ENCODE data around the gene PACS2.
"Not testable (repeated sequence)": the region's sequence is repeated elsewhere in the genome, so short reads cannot be mapped to it uniquely, and the experiment has no call there.

The PACS2 gene

DNA sequence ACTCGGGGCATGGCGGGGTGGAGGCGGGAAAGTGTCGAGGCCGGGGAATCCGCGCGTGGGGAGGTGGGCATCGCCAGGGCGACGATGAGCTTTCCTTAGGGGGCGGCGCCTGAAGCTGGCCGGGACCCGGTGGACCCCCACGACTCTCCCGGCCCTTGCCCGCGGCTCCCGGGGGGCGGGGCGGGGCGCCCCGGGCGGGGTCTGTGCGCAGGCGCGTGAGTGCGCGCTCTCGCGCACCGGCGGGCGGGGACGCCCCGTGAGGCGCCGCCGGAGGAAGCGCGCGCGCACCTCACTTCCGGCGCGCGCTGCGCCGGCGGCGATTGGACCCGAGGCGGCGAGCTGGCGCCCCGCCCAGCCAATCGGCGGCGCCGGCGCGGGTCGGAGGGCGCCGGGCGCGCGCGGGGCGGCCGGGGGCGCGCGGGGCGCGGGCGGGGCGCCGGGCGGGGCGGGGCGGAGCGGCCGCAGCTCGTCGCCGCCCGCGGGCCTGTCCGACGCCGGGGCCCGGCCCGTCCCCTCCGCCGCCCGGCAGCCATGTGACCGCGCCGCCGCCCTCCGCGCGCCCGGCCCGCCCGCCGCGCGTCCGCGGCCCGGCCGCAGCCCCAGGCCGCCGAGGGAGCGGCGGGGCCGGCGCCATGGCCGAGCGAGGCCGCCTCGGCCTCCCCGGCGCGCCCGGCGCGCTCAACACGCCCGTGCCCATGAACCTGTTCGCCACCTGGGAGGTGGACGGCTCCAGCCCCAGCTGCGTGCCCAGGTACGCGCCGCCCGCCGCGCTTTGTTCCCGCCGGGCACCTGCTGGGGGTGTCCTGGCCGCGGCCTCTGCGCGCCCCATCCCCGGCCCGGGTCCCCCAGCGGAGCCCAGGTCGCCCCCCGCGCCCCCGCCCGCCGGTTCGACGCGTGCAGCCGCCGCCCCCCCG, at the start of gene PACS2:
Gene PACS2 (plus strand): TSS at position 462 of the 914 bp plus-strand sequence. CDS start 171 bp downstream, at position 633.
- peak; percentile 48 to 55 for DNase-seq (ENCODE audit: low read depth in 2 of 2)

DNA sequence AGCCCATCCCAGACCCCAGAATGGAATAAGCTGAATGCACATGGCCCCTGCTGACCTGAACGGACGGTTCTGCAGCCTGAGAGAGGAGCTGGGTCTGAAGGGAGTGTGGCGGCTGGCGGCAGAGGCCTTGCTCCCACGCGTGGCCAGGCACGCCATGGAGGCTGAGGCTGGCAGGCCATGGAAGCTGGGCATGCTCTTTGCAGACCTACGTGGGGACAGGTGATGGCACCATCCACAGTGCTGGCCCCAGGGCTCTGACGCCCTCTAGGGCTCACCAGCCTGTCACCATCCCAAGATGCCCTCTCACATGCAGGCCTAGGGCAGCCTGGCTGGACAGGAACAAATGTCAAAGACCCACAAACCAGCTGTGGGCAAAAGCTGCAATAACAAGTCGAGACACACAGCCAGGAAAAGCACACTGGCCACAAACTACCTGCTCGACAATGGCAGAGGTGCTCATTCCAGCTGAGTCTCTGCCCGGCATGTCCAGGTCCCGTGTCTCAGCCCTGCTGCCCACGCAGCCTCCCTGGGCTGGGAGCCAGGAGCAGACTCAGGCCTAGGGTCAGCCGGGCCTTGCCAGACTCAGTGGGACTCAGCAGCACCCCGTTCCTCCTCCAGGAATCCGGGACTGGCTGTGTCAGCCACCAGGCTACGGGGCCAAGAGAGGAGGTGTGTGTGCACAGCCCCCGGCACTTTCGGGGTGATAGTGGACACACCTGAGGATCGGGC, 46.6 kb upstream of the PACS2 start:
- DNase-seq (ENCODE audit: low read depth in 2 of 2): no peak

- DNase-seq (ENCODE audit: low read depth in 2 of 2): no peak
Measured at GRCh38 chr14:105268736-105269354, 45.7 kb upstream of the PACS2 start.

DNA sequence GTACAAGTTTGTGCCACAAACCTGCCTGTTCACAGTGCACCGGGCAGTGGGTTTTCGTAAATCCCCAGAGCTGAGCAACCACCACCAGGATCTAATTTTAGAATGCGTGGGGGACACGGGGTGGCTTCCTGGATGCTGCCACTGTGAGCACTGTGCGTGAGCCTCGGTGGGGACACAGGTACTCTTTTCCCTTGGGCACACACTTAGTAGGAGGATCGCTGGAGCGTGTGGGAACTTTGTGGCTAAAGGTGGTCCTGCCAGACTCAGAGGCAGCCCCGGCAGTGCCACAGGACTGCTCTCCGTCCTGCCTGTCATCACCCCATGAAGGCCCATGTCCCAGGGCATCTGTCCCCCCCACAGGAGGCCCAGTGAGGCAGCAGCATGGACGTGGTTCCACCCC, 45.1 kb upstream of the PACS2 start:
- no peak for DNase-seq (ENCODE audit: low read depth in 2 of 2)

- no peak for DNase-seq (ENCODE audit: low read depth in 2 of 2)
Measured at GRCh38 chr14:105271224-105271890, 43.2 kb upstream of the PACS2 start.

DNA sequence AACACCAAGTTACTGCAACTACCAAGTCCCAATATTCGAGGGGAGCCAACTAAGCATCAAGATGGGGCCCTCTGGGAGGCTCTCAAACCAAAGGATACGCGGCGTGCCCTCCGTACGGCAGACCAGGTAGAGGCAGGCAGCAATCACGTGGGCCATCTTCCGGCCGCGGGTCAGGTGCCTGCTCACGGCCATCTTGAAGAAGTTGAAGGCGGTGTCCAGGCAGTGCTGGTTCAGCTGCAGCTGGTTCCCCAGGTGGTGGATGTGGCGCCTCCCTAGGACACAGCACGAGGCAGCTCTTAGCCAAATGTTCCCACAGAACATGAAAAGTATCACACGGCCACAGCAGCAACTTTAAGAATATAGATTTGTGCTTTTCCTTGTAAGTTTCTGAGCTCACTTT, 41.9 kb upstream of the PACS2 start:
- no peak for DNase-seq (ENCODE audit: low read depth in 2 of 2)

DNA sequence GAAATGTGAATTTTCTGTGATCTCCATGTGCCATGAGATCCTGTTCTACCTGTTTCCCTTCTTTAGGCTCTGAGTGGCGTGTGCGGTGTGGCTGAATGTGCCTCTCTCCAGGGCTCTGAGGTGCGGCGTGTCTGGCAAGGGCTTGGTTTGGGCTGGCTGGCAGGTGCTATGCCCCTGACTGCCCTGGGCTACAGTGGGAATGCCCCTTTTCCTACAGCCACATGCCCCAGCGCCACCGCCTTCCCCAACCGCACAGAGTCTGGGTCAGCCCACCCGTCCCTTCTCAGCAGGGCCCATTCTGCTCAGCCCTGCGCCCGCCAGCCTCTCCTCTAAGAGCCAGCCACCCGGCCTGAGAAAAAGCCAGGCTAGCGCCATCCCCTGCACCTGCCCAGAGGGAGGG, 41.5 kb upstream of the PACS2 start:
- no peak for DNase-seq (ENCODE audit: low read depth in 2 of 2)

GRCh38 chr14:105274637-105275036, 39.9 kb upstream of the PACS2 start:
- no peak for DNase-seq (ENCODE audit: low read depth in 2 of 2)

DNA sequence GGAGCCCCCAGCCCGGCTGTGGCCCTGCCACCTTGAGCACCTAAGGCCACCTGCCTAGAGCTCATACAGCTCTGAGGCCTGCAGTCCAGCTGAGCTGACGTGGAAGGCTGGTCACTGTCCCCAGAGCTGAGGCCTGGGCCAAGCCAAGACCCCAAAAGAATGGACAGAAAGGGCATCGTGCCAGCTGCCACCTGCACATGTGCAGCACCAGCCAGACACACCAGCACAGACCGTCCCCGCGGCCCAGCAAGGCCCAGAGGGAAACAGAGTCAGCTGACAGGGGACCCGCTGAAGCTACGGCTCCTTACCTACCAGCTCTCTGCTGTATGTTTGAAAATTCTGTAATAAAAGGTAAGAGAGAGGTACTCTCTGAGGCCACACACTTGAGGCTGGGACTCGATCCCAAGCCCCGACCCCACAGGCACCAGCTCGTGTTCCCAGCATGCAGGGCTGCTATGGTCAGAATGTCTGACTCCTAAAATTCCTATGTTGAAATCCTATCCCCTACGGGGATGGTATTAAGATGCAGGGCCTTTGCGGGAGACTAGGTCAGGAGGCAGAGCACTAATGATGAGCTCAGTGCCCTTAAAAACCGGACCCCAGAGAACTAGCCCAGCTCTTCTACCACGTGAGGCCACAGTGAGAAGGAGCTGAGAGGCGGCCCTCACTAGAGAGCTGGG, 39.1 kb upstream of the PACS2 start:
- DNase-seq (ENCODE audit: low read depth in 2 of 2): no peak

DNA sequence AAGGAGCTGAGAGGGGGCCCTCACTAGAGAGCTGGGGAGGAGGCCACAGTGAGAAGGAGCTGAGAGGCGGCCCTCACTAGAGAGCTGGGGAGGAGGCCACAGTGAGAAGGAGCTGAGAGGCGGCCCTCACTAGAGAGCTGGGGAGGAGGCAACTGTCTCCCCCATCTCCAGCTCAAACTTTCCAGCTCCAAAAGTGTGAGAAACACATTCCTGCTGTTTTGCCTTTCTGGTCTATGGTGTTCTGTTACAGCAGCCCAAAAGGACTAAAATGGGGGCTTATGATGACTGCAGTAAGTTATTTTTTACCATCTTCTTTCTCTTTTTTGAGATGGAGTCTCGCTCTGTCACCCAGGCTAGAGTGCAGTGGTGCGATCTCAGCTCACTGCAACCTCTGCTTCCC, 37.1 kb upstream of the PACS2 start:
- DNase-seq (ENCODE audit: low read depth in 2 of 2): not testable (repeated sequence)

DNA sequence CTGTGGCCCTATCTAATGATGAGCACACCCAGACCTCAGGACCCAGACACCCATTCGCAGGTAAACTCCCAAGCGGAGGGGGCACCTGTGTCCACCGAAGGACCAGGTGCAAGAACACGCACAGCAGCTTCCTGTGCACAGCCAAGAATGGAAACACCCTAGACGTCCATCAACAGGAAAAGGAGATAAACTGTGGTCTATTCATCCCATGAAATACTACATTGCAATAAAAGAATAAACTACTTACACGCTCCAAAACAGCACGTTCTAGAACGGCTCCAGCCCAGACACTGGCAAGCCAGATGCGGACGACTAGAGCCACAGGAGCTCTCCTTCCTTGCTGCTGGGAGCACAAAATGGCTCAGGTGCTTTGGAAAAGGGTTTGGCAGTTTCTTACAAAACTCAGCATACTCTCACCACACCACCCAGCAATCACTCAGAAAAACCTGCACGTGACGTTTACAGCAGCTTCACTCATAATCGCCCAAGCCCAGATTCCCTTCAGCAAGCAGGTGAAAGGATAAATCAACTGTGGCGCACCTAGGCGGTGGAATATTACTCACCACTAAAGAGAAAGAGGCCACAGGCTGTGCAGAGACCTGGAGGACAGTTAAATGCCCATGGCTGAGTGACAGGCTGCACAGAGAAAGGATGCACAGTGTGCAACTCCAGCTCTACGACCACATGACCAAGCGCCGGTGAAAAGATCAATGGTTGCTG, 34.7 kb upstream of the PACS2 start:
- no peak for DNase-seq (ENCODE audit: low read depth in 2 of 2)

DNA sequence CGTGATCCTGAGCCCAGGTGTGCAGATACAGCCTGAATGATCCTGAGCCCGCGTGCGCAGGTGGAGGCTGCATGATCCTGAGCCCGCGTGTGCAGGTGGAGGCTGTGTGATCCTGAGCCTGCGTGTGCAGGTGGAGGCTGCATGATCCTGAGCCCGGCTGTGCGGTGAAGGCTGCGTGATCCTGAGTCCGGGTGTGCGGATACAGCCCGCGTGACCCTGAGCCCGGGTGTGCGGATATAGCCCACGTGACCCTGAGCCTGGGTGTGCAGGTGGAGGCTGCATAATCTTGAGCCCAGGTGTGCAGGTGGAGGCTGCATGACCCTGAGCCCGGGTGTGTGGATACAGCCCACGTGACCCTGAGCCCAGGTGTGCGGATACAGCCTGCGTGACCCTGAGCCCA, 34.0 kb upstream of the PACS2 start:
- DNase-seq (ENCODE audit: low read depth in 2 of 2): no peak

DNA sequence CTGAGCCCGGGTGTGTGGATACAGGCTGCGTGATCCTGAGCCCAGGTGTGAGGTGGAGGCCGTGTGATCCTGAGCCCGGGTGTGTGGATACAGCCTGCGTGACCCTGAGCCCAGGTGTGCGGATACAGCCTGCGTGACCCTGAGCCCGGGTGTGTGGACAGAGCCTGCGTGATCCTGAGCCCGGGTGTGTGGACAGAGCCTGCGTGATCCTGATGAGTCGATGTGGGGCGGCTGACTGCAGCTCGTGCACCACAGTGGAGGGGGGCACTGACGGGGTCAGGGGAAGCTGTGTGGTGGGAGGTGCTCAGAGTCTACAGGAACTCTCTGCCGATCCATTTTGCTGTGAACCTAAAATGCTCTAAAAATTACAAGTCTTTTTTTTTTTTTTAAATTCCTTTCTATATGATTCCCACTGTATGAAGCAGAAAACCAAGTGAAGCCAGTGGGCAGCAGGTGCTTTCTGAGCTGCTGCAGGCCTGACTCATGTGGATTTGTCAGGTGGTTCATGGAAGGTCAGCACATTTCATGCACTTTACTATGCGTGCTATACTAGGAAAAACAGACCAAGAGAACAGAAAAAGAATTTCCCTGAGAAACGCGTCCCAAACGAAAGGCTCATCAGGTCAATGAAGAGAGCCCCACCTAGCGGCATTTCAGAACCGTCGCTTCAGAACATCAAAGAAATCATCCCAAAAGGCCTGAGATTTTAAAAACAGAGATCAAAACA, 33.0 kb upstream of the PACS2 start:
- DNase-seq (ENCODE audit: low read depth in 2 of 2): no peak

- DNase-seq (ENCODE audit: low read depth in 2 of 2): no peak
Measured at GRCh38 chr14:105282098-105282725, 32.3 kb upstream of the PACS2 start.

GRCh38 chr14:105283028-105283427, 31.5 kb upstream of the PACS2 start:
- no peak for DNase-seq (ENCODE audit: low read depth in 2 of 2)

DNA sequence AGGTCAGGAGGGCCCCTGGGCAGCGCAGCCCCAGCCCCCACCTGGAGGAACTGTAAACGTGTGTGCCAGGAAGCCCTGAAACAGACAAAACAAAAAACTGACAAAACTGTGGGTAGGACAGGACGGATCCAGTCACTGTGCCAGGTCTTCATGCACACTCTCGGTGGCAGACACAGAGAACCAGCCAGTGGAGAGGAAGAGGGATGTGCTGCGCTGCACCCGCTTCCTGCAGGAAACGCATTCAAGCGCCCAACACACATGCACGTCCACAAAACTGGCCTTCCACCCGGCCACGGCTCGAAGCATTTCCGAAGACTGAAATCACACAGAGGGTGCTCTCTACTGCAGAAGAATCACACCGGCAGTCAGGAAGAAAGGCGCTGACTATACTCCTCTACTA, 30.6 kb upstream of the PACS2 start:
- DNase-seq (ENCODE audit: low read depth in 2 of 2): no peak

DNA sequence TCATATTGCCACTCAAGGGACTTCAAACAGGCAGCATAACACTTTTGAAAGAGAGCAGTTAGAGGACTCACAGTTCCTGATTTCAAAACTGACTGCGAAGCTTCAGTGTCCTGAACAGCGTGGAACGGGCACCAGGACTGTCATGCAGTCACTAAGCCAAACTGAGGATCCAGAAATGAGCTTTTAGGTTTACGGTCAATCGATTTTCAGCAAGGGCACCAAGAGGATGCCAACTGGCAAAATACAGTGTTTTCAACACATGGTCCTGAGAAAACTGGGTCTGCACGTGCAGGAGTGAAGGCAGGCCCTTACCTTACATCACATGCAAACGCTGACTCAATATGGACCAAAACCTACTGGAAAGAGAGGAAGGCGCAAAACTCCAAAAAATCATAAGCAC, 29.4 kb upstream of the PACS2 start:
- no peak for DNase-seq (ENCODE audit: low read depth in 2 of 2)

GRCh38 chr14:105286759-105287144, 27.8 kb upstream of the PACS2 start:
- no peak for DNase-seq (ENCODE audit: low read depth in 2 of 2)

DNA sequence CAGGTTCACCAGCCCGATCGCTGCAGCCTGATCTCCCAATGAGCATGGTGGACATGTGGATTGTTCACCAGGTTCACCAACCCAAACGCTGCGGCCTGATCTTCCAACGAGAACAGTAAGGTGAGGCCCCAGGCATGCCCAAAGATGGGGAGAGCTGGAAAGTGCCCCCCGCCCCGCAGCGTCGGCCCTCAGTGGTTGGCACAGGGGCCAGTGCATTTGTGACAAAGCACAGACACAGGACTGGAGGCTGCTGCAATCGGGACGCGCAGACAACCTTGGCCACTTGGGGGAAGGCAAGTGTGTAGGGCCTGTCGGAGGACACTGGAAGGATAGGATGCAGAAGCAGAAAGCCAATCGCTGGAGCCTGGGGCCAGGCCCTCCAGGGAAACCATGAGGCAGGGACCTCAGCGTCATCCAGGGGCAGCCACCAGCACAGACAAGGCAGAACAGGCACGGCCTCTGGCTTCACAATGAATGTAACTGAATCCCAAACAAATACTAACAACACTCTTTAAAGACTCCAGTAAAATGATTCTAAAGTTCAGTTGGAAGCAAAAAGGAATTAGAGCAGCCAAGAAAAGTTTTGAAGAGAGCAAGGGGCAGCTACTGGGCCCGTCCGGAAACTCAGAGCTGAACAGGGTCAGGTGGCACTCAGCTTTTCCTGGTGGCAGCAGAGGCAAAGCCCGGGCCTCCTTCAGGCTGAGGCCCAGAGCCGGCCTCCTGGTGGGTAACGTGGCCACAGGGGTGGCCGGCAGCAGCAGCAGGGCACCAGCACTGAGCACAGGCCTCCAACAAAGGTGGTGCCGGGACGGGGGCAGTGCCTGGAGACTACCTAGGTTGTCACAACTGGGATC, 27.1 kb upstream of the PACS2 start:
- DNase-seq (ENCODE audit: low read depth in 2 of 2): no peak

Data from activated CD4-positive, alpha-beta T cell treated with anti-CD3 and anti-CD28 coated beads for 24 hours (primary cell).